Suprapubic skin (tissue), 4 donors: ENCODE results near the gene C1orf226.

ENCODE experiments used
- CTCF ChIP-seq, 2 donors: fragments of 200-600 bp in 1 of 2; fragments of 450-650 bp in 1 of 2; sonication (generic) in 1 of 2; IDR thresholded peaks; one replicate each; pipeline ENCODE4 v1.5.1; 2016 to 2019; ENCODE audit warnings: antibody characterized with exemption in 2 of 2, mild to moderate bottlenecking in 1 of 2, moderate library complexity in 1 of 2
- EP300 ChIP-seq: sonication (generic); formaldehyde crosslinking; IDR thresholded peaks from one replicate; pipeline ENCODE4 v1.6.1; 2017; ENCODE audit warnings: antibody characterized with exemption
- POLR2AphosphoS5 ChIP-seq, 3 donors: sonication (generic); formaldehyde crosslinking; IDR thresholded peaks; one replicate each; pipeline ENCODE4 v1.6.1; 2017; ENCODE audit warnings: antibody characterized with exemption in 3 of 3

- TF ChIP-seq CTCF (IDR thresholded peaks at IDR 0.05) (no peak), POLR2AphosphoS5 (IDR thresholded peaks at IDR 0.05) (no peak), EP300 (no peak)
Observed at GRCh38 chr1:162367772-162368171, 13.8 kb upstream of the C1orf226 start.
